Raji (cell line): ENCODE data around the gene KCNMA1.

Experiments used
- POLR2A ChIP-seq: IDR thresholded peaks from 2 replicates; pipeline ENCODE4 v1.6.1; 2011; ENCODE audit warnings: low read depth, low read length, control low read depth; ENCODE audit not compliant: insufficient read depth

Gene KCNMA1

GRCh38 chr10:77179015-77179695 is 458.5 kb downstream of the KCNMA1 start:
- no peak for TF ChIP-seq POLR2A

- TF ChIP-seq POLR2A, result no peak
These were observed 460.0 kb downstream of the KCNMA1 start for GRCh38 chr10:77177589-77177988.

GRCh38 chr10:77177161-77177560 is 460.4 kb downstream of the KCNMA1 start:
- no peak for TF ChIP-seq POLR2A

GRCh38 chr10:77176232-77176631 is 461.4 kb downstream of the KCNMA1 start:
- no peak for TF ChIP-seq POLR2A

- no peak for TF ChIP-seq POLR2A
These were observed 461.9 kb downstream of the KCNMA1 start for GRCh38 chr10:77175631-77176222.

GRCh38 chr10:77173615-77174461 is 463.8 kb downstream of the KCNMA1 start:
- no peak for TF ChIP-seq POLR2A

- no peak for TF ChIP-seq POLR2A
These were observed 465.5 kb downstream of the KCNMA1 start for GRCh38 chr10:77172086-77172485.

GRCh38 chr10:77168861-77169260 is 468.7 kb downstream of the KCNMA1 start:
- no peak for TF ChIP-seq POLR2A

GRCh38 chr10:77168161-77168560 is 469.4 kb downstream of the KCNMA1 start:
- no peak for TF ChIP-seq POLR2A

GRCh38 chr10:77165445-77166208 is 472.0 kb downstream of the KCNMA1 start:
- TF ChIP-seq POLR2A, result no peak

GRCh38 chr10:77164616-77165311 is 472.8 kb downstream of the KCNMA1 start:
- no peak for TF ChIP-seq POLR2A

- no peak for TF ChIP-seq POLR2A
These were observed 473.8 kb downstream of the KCNMA1 start for GRCh38 chr10:77163670-77164348.

- no peak for TF ChIP-seq POLR2A
These were observed 474.9 kb downstream of the KCNMA1 start for GRCh38 chr10:77162697-77163096.

- no peak for TF ChIP-seq POLR2A
These were observed 476.9 kb downstream of the KCNMA1 start for GRCh38 chr10:77160679-77161078.
